Activated T-helper 1 cell treated with anti-CD3 and anti-CD28 coated beads, Interleukin-12 subunit alpha, Interleukin-12 subunit beta, Interleukin-2, Interleukin-4 antibody, amounts not matched to agents 30 ng/mL and 10 ng/mL and 1 ng/mL, durations not matched to agents 14 hours and 24 hours and 36 hours (primary cell): ENCODE measurements around the gene PMP22. TPM values are rescaled to one million over a fixed set of nuclear protein-coding genes. Genes with fewer than 3 reads are reported as not detected.

Experiments
- DNase-seq: peaks from one replicate; pipeline ENCODE4 v3.0.0; 2021; ENCODE audit warnings: low spot score
- H3K27ac Mint-ChIP-seq: one replicate; pipeline ENCODE4 v1.8.0; 2021; ENCODE audit warnings: mild to moderate bottlenecking, mixed read lengths
- H3K27me3 Mint-ChIP-seq: one replicate; pipeline ENCODE4 v1.8.0; 2022; ENCODE audit warnings: mild to moderate bottlenecking, moderate library complexity, mixed read lengths; ENCODE audit not compliant: insufficient read depth
- H3K36me3 Mint-ChIP-seq: one replicate; pipeline ENCODE4 v1.8.0; 2021; ENCODE audit warnings: low read depth, mixed read lengths
- H3K4me1 Mint-ChIP-seq: one replicate; pipeline ENCODE4 v1.8.0; 2021; ENCODE audit warnings: low read depth, mixed read lengths
- H3K4me3 Mint-ChIP-seq: one replicate; pipeline ENCODE4 v1.8.0; 2021; ENCODE audit warnings: mild to moderate bottlenecking, moderate library complexity, mixed read lengths
- H3K9me3 Mint-ChIP-seq: one replicate; pipeline ENCODE4 v1.8.0; 2021; ENCODE audit warnings: mixed read lengths
- intact Hi-C: fragments of 100-400 bp; cut with micrococcal nuclease; formaldehyde crosslinking; loops from one replicate; pipeline ENCODE4 v1.15.1; 2024
- total RNA-seq: library from RNA; stranded (reverse); gene quantifications from 2 replicates; pipeline ENCODE4 v1.2.3, GENCODE V29; 2022

PMP22 gene
- 0.54 and 1.6 TPM in 2 replicates for total RNA-seq

DNA sequence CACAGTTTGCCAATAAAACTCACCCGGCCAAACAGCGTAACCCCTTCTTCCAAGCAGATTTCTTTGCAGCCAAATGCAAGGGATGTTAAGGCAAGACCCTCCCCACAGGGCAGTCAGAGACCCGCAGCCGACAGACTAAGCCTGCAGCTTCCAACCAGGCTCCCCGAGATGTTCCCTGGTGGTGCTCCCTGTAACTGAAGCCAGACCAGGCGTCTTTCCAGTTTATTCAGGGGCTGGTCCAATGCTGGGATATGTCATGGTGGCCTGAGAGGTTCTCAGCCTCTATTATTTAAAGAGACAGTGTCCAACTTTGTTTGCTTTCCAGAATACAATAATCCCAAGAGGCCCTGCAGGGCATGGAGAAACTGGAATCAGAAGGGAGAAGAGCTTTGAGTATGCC is at the start of gene PMP22:
TSS of gene PMP22 (minus strand) at position 196 of the 400 bp plus-strand sequence. CDS start 4,599 bp downstream, outside the sequence.
- intact Hi-C loops: no loop called here
- no peak within 1 kb of the TSS for H3K4me3 Mint-ChIP-seq
- H3K9me3 Mint-ChIP-seq: no peaks in the 10 kb centered on the region

GRCh38 chr17:15311996-15312395 is 46.9 kb upstream of the PMP22 start:
- Mint-ChIP-seq H3K4me3 (no peak overlapping the region), H3K4me1 (no peaks in the 10 kb centered on the region), H3K27ac (no peak overlapping the region), H3K36me3 (no peaks in the 10 kb centered on the region), H3K9me3 (no peaks in the 10 kb centered on the region), H3K27me3 (no peaks in the 10 kb centered on the region)
- no peak for DNase-seq
- intact Hi-C loops: no loop called here

More for the DNA sequence above, at the start of gene PMP22:
- H3K27ac Mint-ChIP-seq: no peak within 1 kb of the TSS
- peaks cover 76% of the 10 kb centered on the region for H3K27me3 Mint-ChIP-seq
- DNase-seq: no peak
- H3K36me3 Mint-ChIP-seq: no peaks in the 10 kb centered on the region
- peaks cover 11% of the 10 kb centered on the region for H3K4me1 Mint-ChIP-seq

DNA sequence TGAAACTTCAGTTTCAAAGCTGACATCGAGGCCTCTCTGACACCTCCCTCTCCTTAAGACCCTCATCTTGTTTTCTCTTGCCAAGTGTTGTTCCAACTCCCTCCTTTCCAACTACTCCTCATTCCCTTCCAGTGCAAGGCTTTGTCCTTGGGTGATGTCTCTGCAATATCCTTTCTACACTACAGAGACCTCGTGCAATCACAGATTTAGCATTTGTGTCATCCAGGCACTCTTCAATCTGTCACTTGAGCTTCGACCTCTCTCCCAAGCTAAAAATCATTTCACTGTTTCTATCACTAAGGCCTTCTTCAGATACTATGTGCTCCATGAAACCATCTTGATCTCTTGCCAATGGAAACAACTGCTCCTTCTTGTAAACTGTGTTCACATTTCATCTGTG is 44.7 kb upstream of the PMP22 start:
- H3K9me3 Mint-ChIP-seq: no peaks in the 10 kb centered on the region
- no peaks in the 10 kb centered on the region for H3K36me3 Mint-ChIP-seq
- no peaks in the 10 kb centered on the region for H3K4me1 Mint-ChIP-seq
- DNase-seq: no peak
- no peak overlapping the region for H3K4me3 Mint-ChIP-seq
- H3K27ac Mint-ChIP-seq: no peak overlapping the region
- intact Hi-C loops: no loop called here
- H3K27me3 Mint-ChIP-seq: no peaks in the 10 kb centered on the region

GRCh38 chr17:15309236-15309635 is 44.1 kb upstream of the PMP22 start:
- Mint-ChIP-seq H3K4me1 (no peaks in the 10 kb centered on the region), H3K27ac (no peak overlapping the region), H3K27me3 (no peaks in the 10 kb centered on the region), H3K4me3 (no peak overlapping the region), H3K9me3 (no peaks in the 10 kb centered on the region), H3K36me3 (no peaks in the 10 kb centered on the region)
- intact Hi-C loops: no loop called here
- no peak for DNase-seq

DNA sequence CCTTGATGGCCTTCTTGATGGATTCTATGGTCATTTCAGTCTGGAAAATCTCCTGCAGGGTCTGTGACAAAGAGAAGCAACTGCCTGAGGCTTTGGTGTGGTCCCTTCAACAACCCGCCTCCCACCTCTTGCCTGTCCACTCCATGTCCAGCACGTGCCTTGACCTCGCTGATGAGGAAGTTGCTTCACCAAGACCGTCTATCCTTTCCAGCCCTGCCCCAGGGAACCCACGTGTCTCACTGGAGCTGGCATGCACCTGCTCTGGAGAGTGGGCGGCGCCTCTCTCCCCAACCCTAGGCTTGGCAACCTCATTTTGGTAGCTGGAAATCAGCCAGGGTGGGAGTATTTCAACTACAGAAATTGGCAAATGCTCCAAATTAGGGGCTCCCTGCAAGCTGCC is 43.6 kb upstream of the PMP22 start:
- Mint-ChIP-seq H3K4me1 (no peaks in the 10 kb centered on the region), H3K9me3 (no peaks in the 10 kb centered on the region), H3K4me3 (no peak overlapping the region), H3K36me3 (no peaks in the 10 kb centered on the region), H3K27me3 (no peaks in the 10 kb centered on the region), H3K27ac (no peak overlapping the region)
- intact Hi-C loops: no loop called here
- no peak for DNase-seq

DNA sequence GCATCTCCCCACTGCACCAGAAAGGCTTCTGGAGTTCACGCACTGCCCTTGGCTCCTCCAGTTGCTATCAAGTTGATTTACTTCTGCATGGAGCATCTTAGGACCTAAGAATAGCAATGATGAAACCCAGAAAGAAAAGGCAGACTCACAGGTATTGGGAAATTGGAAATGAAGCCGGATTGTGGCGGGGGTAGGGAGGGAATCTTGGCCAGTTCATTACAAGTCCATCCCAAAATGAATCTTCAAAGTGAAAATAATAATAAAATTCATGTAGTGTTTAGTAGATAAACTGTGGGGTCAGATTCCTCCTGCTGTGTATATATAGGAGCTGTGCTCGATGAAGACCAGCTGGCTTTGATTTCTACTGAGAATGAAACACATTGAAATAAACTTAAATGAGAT is 42.6 kb upstream of the PMP22 start:
- H3K9me3 Mint-ChIP-seq: no peaks in the 10 kb centered on the region
- H3K4me3 Mint-ChIP-seq: no peak overlapping the region
- H3K27ac Mint-ChIP-seq: no peak overlapping the region
- no peaks in the 10 kb centered on the region for H3K27me3 Mint-ChIP-seq
- no peaks in the 10 kb centered on the region for H3K36me3 Mint-ChIP-seq
- intact Hi-C loops: no loop called here
- no peaks in the 10 kb centered on the region for H3K4me1 Mint-ChIP-seq
- no peak for DNase-seq

GRCh38 chr17:15303851-15304250 is 38.7 kb upstream of the PMP22 start:
- Mint-ChIP-seq H3K27ac (no peak overlapping the region), H3K4me3 (no peak overlapping the region), H3K36me3 (no peaks in the 10 kb centered on the region), H3K9me3 (no peaks in the 10 kb centered on the region), H3K27me3 (no peaks in the 10 kb centered on the region), H3K4me1 (no peaks in the 10 kb centered on the region)
- no peak for DNase-seq
- intact Hi-C loops: no loop called here

- no peak overlapping the region for H3K27ac Mint-ChIP-seq
- no peaks in the 10 kb centered on the region for H3K27me3 Mint-ChIP-seq
- intact Hi-C loops: no loop called here
- H3K4me3 Mint-ChIP-seq: no peak overlapping the region
- DNase-seq: no peak
- no peaks in the 10 kb centered on the region for H3K4me1 Mint-ChIP-seq
- no peaks in the 10 kb centered on the region for H3K9me3 Mint-ChIP-seq
- H3K36me3 Mint-ChIP-seq: no peaks in the 10 kb centered on the region
Observed at GRCh38 chr17:15303268-15303667, 38.1 kb upstream of the PMP22 start.

GRCh38 chr17:15301845-15302244 is 36.7 kb upstream of the PMP22 start:
- intact Hi-C loops: no loop called here
- Mint-ChIP-seq H3K36me3 (no peaks in the 10 kb centered on the region), H3K9me3 (no peaks in the 10 kb centered on the region), H3K4me3 (no peak overlapping the region), H3K27ac (no peak overlapping the region), H3K4me1 (no peaks in the 10 kb centered on the region), H3K27me3 (no peaks in the 10 kb centered on the region)
- no peak for DNase-seq

- Mint-ChIP-seq H3K36me3 (no peaks in the 10 kb centered on the region), H3K27me3 (no peaks in the 10 kb centered on the region), H3K9me3 (no peaks in the 10 kb centered on the region), H3K4me3 (no peak overlapping the region), H3K4me1 (no peaks in the 10 kb centered on the region), H3K27ac (no peak overlapping the region)
- no peak for DNase-seq
- intact Hi-C loops: no loop called here
Observed at GRCh38 chr17:15298176-15298575, 33.0 kb upstream of the PMP22 start.

DNA sequence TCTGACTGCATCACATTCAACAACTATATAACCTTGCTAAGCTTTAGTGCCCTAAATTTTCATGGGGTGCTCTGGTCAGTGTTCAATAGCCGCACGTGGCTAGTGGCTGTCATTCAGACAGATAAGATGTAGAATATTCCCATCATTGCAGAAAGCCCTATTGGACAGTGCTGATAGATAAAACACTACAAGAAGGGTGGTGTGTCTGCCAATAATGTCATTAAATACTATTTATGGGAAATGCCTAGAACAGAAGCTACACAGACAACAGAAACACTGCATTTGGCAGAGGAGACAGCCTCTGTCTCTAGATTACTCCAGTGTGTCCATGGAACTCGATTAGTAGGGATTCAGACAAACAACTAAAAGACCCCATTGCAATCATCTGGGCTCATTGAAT is 28.4 kb upstream of the PMP22 start:
- Mint-ChIP-seq H3K9me3 (no peaks in the 10 kb centered on the region), H3K36me3 (no peaks in the 10 kb centered on the region), H3K27me3 (no peaks in the 10 kb centered on the region), H3K4me3 (no peak overlapping the region), H3K4me1 (no peaks in the 10 kb centered on the region), H3K27ac (no peak overlapping the region)
- DNase-seq: no peak
- intact Hi-C loops: no loop called here

- Mint-ChIP-seq H3K4me3 (no peak overlapping the region), H3K4me1 (no peaks in the 10 kb centered on the region), H3K27ac (no peak overlapping the region), H3K36me3 (no peaks in the 10 kb centered on the region), H3K27me3 (peaks cover 4% of the 10 kb centered on the region), H3K9me3 (no peaks in the 10 kb centered on the region)
- no peak for DNase-seq
- intact Hi-C loops: no loop called here
Observed at GRCh38 chr17:15291674-15292361, 26.7 kb upstream of the PMP22 start.

DNA sequence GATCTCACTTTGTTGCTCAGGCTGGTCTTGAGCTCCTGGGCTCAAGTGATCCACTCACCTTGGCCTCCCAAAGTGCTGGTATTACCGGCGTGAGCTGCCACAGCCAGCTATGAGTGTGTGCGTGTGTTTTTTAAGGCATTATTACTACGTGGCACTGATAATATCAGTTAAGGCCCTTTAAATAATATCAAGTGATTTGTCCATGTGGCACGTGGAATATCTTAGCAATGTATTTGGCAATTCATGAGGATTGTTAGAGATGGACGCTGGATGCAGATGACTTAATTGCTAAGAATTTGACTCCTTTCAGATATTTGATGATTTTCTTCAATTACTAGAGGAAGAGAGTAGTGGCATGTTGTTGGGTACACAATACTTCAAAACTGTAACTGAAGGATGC is 25.5 kb upstream of the PMP22 start:
- Mint-ChIP-seq H3K9me3 (no peaks in the 10 kb centered on the region), H3K27ac (no peak overlapping the region), H3K36me3 (no peaks in the 10 kb centered on the region), H3K4me1 (no peaks in the 10 kb centered on the region), H3K4me3 (no peak overlapping the region), H3K27me3 (peaks cover 4% of the 10 kb centered on the region)
- no peak for DNase-seq
- intact Hi-C loops: no loop called here
